Fibroblast of the aortic adventitia (primary cell): ENCODE data around the gene SLC23A2. TPM values are rescaled to one million over a fixed set of nuclear protein-coding genes. Genes with fewer than 3 reads are reported as not detected.

Experiments used
- DNase-seq: peaks from one replicate; pipeline ENCODE4 v3.0.0-alpha.2; 2010; ENCODE audit warnings: low read depth
- H3K4me3 ChIP-seq: 2 replicates; pipeline ENCODE4 v1.5.1; 2011; ENCODE audit warnings: low read depth, mild to moderate bottlenecking, control low read depth, low read length, moderate library complexity
- CTCF ChIP-seq: IDR thresholded peaks from 2 replicates; pipeline ENCODE4 v1.5.1; 2011; ENCODE audit warnings: mild to moderate bottlenecking, low read length, control low read depth, inconsistent platforms; ENCODE audit not compliant: insufficient read depth
- total RNA-seq: library from RNA; depleted of rRNA; stranded (reverse); fragments of >200 nt; gene quantifications from 2 replicates; pipeline ENCODE4 v1.2.3, GENCODE V29; 2012; ENCODE audit warnings: low replicate concordance

Gene SLC23A2
- total RNA-seq, 1 donor, result 24.6 TPM

DNA sequence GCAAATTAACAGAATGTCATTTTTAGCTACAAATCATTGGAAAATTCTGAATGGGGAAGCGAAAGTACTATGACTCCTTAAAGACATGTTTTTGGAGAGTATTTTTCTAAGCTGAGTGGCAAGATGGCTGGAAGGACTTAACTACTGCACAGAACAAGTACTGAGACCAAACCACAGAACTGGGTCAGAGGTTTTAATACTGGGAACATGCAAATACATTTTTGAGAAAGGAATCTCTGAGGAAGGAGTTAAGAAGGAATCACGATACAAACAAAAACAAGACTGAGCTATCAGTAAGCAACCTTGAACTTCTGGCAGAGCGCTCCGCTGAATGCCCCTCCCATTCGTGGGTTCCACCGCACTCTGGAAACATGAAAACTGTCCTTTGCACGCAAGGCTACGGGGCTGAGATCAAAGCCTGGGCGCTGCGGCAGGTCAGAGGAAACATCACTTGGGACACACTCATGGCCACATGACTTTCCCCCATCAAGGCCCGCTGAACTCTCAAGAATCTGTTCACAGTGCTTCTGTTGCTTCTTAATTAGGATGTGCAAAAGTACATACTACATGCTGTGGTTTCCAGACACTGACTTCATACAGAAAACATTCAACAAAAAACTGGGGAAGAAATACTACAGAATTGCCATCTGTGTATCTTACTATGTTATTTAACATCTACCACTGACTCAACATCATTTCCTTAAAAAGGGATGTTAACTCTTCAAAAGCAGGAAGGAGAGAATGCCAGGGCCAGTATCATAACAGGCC, 27.8 kb downstream of the SLC23A2 start:
- peak overlapping the region; percentile 40 for H3K4me3 ChIP-seq
- peak; percentile 82 for DNase-seq
- no peak for TF ChIP-seq CTCF

- peak overlapping the region; percentile 40 for H3K4me3 ChIP-seq
- TF ChIP-seq CTCF, result no peak
- no peak for DNase-seq
Observed at GRCh38 chr20:4972506-4973251, 28.6 kb downstream of the SLC23A2 start.

- H3K4me3 ChIP-seq, result no peak overlapping the region
- no peak for TF ChIP-seq CTCF
- no peak for DNase-seq
Observed at GRCh38 chr20:4971064-4971463, 30.2 kb downstream of the SLC23A2 start.

DNA sequence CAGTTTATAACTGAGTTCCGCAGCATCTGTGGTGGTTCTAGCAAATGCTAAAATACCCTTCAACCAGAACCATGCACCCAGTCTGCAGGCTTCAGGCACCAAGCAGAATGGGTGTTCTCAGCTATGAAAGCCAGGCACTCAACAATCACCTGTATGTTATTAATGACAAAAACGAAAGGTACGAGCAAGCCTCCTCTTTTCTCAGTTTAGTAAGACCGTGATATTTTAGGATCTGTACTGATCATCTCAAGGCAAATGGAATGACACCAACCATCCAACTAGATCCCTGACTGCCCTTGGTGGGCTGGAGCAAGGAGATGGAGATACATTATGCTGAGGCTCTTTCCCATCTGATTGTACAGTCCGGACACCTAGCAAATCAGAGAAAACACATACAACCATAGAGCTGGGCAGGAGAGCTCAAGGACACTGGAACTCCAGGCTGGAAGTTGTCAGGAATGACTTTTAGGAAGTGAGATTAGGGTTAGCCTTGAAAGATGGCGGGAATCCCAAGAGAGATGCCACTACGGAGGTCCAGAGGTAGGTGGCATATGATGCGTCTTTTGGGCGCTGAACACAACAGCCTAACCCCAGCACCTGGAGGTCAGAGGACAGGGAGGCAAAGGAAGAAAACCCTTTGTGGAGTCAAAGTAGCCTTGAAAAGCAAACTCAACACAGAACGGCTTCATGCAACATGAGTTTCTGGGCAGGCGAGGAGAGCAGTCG, 33.4 kb downstream of the SLC23A2 start:
- DNase-seq, result no peak
- no peak for TF ChIP-seq CTCF
- H3K4me3 ChIP-seq, result no peak overlapping the region

GRCh38 chr20:4966826-4967751, 34.2 kb downstream of the SLC23A2 start:
- H3K4me3 ChIP-seq, result no peak overlapping the region
- no peak for TF ChIP-seq CTCF
- no peak for DNase-seq
